Measurements from ENCODE around the gene HSD17B12.

HSD17B12 gene

DNA sequence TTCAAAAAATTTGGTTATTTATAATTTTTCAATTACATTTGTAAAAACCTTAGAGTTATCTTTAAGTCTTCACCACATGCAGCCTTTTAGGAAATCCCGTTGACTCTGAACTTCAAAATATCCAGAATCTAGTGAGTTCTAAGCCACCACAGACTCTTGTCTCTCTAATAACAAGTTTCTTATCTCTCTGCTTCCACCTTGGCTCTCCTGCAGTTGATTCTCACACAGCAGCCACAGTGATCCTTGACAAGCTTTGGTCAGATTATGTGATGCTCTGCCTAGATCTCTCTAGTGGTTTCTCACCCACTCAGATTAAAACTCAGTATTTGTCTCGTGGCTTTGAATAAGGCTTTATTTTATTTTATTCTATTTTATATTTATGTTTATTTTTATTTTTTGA is 8.6 kb downstream of the HSD17B12 start:
- DNase-seq = no peak

GRCh38 chr11:43690929-43691725 is 10.6 kb downstream of the HSD17B12 start:
- DNase-seq = no peak

GRCh38 chr11:43691806-43692205 is 11.3 kb downstream of the HSD17B12 start:
- DNase-seq = no peak

DNA sequence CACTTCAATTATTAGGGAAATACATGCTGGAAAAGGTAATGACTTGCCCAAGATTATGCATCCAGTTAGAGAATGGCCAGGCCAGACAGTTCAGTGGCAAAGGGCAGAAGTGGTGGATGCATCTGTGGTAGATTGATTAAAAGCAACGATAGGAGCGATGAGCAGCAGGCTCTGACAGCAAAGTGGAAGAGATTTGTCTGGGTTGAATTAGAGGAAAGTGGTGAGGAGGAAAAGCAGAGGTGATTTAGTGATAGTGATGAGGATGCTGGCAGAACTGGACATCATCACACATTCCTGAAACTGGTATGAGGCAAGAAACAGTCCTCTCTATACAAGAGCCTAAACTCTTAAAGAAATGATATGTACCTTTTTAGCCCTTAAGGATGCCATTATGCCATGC is 12.5 kb downstream of the HSD17B12 start:
- DNase-seq = no peak

- no peak for DNase-seq
These were observed 13.2 kb downstream of the HSD17B12 start for GRCh38 chr11:43693731-43694130.

DNA sequence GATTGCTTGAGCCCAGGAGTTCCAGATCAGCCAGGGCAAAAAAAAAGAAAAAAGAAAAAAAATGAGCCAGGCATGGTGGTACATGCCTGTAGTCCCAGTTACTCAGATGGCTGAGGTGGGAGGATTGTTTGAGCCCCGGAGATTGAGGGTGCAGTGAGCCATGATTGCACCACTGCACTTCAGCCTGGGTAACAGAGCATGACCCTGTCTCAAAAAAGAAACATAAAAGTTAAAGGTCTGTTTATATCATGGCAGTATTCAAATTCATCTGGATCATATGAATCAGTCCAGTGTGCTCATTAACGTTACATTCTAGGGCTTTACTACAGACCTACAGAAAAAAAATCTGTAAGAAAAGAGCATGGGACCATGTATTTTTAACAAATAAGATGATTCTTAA is 13.9 kb downstream of the HSD17B12 start:
- DNase-seq = no peak

DNA sequence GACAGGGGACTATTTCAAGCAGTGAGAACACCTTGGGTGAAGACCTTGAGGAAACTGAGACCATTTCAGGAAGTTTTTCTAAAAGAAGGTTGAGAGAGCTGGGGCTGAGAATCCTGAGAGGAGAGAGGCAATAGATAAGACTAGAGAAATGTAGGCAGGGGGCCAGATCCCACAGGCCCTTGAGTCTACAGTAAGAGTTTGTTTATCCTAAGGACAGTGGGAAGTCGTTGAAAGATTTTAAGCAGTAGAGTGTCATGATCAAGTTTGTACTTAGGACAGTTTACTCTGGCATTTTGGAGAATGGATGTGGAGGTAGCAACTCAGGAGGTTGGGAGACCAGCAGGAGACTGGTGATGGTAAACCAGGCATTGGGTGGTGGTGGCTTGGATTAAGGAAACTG is 17.1 kb downstream of the HSD17B12 start:
- no peak for DNase-seq

DNA sequence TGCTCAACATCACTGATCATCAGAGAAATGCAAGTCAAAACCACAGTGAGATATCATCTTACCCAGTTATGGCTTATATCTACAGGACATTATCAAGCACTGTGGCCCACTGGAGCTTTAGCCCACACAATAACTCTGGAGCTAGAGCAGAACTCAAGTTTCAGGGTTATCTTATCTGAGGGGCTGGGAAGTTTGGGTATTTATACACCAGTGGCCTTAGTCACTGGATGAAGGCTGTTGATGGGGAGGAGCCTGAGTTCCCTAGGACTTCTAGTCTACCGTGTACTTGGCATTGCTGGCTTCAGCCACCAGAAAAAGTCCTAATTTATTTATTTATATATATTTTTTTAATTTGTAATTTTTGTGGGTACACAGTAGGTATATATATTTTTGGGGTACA is 19.3 kb downstream of the HSD17B12 start:
- no peak for DNase-seq

GRCh38 chr11:43706631-43707030 is 26.1 kb downstream of the HSD17B12 start:
- DNase-seq = no peak

DNA sequence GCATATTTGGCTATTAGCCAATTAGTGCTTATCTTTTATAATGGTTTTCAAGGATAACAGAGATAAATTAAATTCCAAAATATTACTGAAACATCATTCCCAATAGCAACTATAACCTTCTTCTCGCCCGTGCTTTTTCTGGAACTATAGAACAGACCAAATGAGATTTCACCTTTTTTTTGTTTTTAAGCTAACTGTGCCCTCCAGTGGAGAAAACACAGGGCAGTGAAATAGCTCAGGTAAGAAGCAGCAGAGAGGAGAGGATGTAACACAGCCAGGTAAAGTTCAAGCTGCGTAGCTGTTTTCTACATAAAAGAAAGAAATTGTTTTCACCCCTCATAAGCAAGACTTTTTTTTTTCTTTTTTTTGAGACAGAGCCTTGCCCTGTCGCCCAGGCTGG is 28.2 kb downstream of the HSD17B12 start:
- DNase-seq = no peak

GRCh38 chr11:43709689-43710088 is 29.2 kb downstream of the HSD17B12 start:
- DNase-seq = no peak

DNA sequence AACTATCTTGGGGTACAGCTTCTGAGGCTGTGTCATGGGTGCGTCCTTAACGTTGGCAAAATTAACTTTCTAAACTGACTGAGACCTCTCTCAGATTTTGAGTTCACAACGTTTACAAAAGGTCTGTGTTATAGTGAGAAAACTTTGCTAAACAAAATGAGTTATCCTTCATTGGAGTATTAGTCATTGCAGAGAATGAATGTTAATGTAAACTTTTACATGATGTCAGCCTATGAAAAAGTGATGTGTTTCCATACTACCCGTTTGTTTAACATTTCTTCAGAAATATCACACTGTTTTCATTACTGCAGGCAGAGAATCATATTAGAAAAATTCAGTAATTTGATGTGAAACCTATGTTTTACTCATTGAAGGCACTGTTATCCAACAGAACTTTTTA is 32.1 kb downstream of the HSD17B12 start:
- DNase-seq = no peak

GRCh38 chr11:43718373-43718772 is 37.8 kb downstream of the HSD17B12 start:
- DNase-seq = no peak

DNA sequence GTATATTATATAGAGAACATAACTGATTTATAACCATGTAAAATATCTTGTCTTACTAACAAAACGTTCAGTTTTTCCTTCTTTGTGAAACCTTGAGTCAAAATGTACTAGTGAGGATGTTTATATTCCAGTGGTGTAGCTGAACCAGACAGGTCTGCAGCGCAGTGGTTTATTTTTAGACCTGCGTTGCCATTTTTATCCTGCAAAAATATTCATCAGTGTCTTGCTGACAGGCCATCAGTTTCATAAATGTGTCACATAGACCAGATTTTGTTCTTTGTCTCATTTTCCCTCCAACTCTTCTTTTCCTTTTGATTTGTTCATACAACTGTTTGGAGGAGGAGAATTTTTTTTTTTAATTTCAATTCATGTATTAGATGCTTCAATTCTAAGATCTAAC is 43.1 kb downstream of the HSD17B12 start:
- DNase-seq = no peak

GRCh38 chr11:43732225-43732624 is 51.7 kb downstream of the HSD17B12 start:
- no peak for DNase-seq

DNA sequence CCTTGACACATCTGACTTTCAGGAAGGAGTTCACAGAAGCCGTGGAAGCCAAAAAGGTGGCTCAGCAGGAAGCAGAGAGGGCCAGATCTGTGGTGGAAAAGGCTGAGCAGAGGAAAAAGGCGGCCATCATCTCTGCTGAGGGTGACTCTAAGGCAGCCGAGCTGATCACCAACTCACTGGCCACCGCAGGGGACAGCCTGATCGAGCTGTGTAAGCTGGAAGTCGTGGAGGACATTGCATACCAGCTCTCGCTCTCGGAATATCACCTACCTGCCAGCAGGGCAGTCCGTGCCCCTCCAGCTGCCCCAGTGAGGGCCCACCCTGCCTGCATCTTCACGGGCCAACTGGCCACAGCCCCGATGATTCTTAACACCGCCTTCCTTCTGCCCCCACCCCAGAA is 53.7 kb downstream of the HSD17B12 start:
- DNase-seq = no peak

GRCh38 chr11:43735115-43735514 is 54.6 kb downstream of the HSD17B12 start:
- no peak for DNase-seq

GRCh38 chr11:43735961-43736360 is 55.4 kb downstream of the HSD17B12 start:
- DNase-seq = no peak

GRCh38 chr11:43736502-43737200 is 56.1 kb downstream of the HSD17B12 start:
- DNase-seq = no peak

GRCh38 chr11:43737201-43737590 is 56.7 kb downstream of the HSD17B12 start:
- no peak for DNase-seq

- DNase-seq = no peak
These were observed 58.3 kb downstream of the HSD17B12 start for GRCh38 chr11:43738600-43739409.

- DNase-seq = no peak
These were observed 66.1 kb downstream of the HSD17B12 start for GRCh38 chr11:43746670-43747069.

DNA sequence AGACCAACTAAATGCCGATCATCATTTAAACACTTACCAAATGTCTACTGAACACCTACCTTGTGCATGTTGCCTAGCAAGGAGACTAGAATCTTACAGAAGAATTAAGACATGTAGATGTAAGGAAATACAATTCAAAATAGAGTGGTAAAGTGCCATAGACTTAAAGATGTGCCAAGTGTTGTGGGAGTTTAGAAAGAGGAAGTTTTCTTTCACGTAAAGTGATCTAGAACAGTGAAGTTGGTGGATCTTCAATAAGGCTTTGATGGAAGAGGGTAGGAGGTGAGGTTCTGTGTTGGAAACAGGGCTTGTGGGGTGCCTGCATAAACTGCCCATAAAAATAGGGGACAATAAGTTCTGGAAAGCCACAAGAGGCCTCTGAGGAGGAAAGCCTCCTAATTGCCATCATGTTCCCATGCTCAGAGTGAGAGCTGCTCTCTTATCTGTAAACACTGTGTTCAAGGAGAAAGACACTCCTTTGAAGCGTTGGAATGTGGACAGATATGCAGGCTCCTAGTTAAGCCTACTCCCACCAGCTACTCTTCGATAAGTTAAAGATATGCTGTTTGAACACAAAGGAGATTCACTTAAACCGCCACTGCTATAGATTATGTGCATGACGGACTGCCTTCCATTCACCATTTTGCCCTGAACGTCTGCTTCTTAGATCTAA is 66.7 kb downstream of the HSD17B12 start:
- DNase-seq = no peak

Measured in activated effector memory CD4-positive, alpha-beta T cell treated with anti-CD3 and anti-CD28 coated beads, Interleukin-2, amount 50 U/mL, for 16 hours (primary cell).